H1 (cell line): ENCODE measurements around the gene RNF212. TPM values are rescaled to one million over a fixed set of nuclear protein-coding genes. Genes with fewer than 3 reads are reported as not detected.

ENCODE experiments used
- NANOG ChIP-seq: IDR thresholded peaks from 2 replicates; pipeline ENCODE4 v1.6.1; 2011; ENCODE audit warnings: low read length, low read depth, mild to moderate bottlenecking, inconsistent platforms; ENCODE audit not compliant: insufficient read depth, poor library complexity, severe bottlenecking
- SP2 ChIP-seq: IDR thresholded peaks from 2 replicates; pipeline ENCODE4 v1.6.1; 2012; ENCODE audit warnings: mild to moderate bottlenecking, low read length, inconsistent platforms
- polyA plus RNA-seq, 7 experiments: library from polyadenylated mRNA; depleted of rRNA in 3 of 7; stranded (reverse) in 5 of 7; unstranded in 2 of 7; fragments of >200 nt in 5 of 7; fragments of 200-250 nt in 2 of 7; gene quantifications; 1 replicate in 5 of 7; 2 replicates in 1 of 7; 4 replicates in 1 of 7; pipeline versions ENCODE4 v1.2.1 to v1.2.3, GENCODE V29; 2011 to 2013; ENCODE audit warnings: missing spikeins in 2 of 7, mixed read lengths in 2 of 7
- total RNA-seq: library from RNA; stranded (reverse); fragmentation: NEBNext Ultra II Directional; extraction: Animal tissue kit (Norgen Biotek cat#: 25700); gene quantifications from 2 replicates; pipeline ENCODE4 v1.2.1, GENCODE V29; 2021

The RNF212 gene
- total and polyA plus RNA-seq, 2 of the 8 experiments (the other 6 are each of a cell fraction or from before 2014, with no cell fraction given): 3.4 to 5.4 TPM

- TF ChIP-seq SP2 (no peak), NANOG (no peak)
These were observed 51.6 kb downstream of the RNF212 start (continued) for GRCh38 chr4:1061760-1062159.
